ENCODE measurements around the gene EWSR1.

EWSR1 gene

DNA sequence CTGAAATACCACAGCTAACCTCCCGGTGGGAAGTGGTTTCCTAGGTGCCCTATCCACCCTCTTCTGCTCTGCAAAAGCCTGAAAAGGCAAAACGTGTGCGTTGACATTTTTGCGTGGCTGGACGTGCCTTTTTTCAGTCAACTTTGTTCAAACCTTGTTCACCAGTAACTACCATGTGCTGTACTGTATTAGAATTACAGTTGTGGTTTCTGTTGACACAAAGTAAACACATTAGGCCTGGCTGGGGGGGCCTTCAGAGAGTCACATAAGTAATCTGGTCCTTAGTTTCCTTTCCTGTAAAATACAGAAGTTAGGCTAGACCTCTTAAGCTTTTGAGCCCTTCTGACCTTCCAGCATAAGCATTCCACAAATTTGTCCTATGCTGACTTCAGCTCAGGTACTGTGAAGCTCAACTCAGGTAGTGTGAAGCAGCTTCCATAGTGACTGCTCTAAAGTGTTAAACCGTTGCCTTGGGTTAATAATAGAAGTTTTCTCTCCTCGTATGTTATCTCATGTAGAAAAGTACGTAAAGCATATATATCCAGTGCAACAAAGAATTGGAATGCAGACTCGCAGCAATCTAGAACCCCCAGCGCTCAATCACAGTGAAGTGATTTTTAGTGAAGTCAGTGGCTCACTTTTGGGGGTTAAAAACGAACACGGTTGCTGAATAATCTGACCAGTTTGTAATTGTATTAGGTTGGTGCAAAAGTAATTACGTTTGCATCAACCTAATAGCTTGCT lies 1.8 kb downstream of the EWSR1 start:
- no peak for DNase-seq (ENCODE audit: low spot score)

DNA sequence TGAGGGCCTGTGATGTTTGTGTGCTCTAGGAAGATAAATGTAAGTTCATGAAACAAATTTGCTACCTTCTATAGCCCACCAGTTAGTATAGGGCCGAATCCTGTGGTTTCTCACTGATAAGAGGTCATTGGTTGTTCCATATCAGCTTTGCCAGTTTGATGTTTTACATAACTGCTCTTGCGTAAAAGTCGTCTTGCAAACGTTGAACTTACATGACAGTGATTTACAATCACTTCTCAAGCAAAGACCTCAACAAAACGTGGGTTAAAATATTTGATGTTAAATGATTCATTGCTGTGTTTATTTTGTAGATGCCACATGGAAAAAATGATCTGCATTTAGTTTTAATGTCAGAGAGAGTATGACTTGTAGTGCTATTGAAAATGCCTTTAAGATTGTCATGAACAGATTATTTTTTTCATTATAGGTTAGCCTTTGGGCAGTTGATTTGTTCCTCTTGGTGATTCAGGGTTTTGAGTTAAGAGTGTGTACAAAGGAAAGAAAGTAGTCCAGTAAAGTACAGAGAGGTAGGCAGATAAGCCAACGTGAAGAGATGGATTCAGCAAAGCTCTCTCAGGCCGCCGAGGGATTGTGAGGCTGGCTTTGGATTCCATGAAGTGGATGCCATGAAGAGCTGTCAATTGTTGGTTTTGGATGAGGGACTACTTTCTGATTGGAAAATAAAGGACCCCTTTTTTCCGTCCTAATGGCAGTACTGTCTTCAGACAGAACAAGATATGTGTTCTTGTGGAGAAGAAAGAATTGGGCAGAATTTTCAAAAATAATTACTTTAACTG lies 2.6 kb downstream of the EWSR1 start:
- DNase-seq (ENCODE audit: low spot score): no peak

DNA sequence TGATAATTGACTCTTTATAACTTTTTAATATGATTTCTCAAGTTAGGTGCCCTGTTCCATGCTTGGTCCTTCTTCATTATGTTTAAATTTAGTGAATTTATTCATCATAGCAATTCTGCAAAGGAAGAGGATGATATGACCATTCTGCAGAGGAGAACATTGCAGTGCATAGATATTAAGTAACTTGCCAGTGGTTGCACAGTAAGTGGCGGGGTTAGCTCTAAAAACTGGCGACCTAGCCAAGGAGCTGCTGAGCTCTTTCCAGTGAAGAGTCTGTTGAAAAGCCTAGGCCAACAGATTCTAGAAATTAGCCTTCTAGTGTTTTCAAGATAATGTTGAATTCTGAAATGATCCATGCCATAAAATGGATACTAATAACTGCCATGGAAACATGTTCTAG lies 4.6 kb downstream of the EWSR1 start:
- DNase-seq (ENCODE audit: low spot score): no peak

DNA sequence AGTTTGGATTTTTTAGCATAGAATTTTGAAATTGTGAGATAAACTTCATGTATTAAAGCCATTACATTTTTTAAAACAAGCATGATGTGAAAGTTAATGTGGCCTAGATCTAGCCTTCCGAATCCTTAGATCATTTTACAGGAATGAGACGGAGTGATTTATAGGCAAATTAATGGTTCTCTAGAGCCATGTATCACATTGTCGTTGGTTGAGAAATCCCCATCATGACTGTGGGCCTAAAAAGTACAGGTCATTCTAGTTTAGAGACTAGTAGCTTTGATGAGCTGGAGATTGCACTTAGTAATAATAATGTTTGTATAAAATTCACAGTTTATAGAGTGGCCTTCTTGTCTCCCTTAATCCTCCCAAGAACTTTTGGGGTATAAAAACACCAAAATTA lies 7.1 kb downstream of the EWSR1 start:
- DNase-seq (ENCODE audit: low spot score): no peak

DNA sequence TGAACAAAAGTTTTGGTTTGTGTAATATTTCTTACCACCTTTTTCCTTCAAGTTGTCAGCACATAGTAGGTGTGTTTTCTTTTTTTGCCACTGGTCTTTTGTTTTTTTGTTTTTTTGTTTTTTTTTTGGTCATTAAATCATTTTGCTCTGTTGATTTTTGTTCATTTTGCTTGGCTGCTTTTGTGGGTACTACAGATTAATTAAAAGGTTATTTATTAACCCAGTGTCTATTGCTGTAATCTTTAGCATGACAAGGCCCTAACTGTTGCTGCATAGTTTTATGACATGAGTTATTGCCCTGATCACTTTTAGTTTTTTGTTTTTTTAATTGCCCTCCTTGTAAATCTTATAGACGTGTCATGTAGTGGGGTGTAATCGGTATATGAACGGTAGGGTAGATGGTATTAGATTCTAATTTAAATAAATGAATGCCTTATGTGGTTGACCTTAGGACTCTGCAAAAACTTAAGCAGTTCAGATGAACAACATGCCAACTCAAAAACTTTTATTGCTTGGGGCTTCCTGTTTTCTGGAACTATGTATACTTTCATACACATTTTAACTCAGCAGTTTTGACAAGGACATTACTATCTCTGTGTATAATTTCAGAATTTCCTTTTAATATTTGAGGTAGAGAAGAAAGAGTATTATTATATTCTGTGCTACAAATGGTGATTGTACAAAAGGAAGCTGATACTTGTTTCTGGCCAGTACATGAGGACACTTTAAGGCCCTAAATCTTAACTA lies 7.9 kb downstream of the EWSR1 start:
- peak; percentile 68 for DNase-seq (ENCODE audit: low spot score)

DNA sequence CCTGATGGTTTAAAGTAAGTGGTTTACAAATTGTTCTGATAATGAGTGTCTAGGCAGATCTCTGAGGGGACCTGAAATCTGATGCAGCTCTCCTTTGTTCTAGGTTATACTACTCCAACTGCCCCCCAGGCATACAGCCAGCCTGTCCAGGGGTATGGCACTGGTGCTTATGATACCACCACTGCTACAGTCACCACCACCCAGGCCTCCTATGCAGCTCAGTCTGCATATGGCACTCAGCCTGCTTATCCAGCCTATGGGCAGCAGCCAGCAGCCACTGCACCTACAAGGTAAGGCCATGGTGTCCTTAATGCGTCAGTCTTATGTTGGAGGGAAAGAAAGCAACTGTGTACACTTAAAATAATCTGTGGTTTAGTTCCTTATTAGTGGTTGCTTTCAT lies 9.9 kb downstream of the EWSR1 start:
- no peak for DNase-seq (ENCODE audit: low spot score)

DNA sequence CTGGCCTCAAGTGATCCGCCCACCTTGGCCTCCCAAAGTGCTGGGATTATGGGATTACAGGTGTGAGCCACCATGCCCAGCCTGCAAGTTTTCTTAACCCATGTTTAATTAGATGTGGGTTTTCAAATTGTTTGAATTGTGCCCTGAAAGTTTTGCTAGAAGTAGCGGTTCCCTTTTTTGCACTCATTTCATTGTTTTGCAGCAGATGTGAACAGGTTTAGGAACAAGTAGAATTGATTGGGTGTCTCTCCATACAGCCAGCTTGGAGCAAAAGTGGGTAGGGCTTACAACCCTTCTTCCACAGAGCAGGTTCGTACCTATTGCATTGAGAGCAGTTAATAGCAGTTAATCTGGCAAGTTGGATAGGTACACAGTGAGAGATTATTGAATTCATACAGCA lies 16.1 kb downstream of the EWSR1 start:
- DNase-seq (ENCODE audit: low spot score): no peak

DNA sequence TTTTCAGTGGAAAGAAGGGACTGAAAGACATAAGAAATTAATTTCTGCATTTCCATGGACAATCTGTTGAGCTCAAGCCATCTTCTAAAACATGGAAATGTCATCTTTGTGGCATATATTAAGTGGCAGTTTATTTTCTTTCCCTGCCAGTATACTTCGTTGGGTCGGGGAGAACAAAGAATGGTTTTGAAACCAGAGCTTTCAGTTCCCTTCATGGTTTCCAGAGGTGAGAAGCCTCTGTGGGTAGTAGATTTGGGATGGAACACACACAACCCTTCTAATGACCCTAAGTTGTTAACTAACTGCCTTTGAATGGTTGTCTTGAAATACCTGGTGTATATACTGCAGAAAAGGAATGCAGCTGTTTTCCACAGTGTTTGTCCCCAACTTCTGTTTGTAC lies 20.8 kb downstream of the EWSR1 start:
- DNase-seq (ENCODE audit: low spot score): no peak

DNA sequence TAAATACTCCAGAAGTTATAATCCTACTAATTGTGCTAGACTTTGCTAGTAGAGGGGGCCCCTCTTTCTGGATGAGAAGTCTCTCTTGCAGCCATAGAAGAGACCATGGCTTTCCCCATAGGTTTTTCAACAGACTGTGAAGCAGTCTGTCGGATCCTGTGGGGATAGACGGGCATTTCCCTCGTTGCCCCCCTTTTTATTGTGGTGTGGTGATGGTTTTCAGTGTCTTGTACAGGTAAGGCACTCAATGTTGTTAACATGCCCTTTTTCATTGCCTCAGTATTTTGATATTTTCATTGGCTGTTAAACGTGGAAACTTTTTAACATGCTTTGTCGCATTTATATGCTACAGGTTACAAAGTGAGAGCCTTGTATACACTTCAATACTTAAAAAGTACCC lies 22.0 kb downstream of the EWSR1 start:
- no peak for DNase-seq (ENCODE audit: low spot score)

DNA sequence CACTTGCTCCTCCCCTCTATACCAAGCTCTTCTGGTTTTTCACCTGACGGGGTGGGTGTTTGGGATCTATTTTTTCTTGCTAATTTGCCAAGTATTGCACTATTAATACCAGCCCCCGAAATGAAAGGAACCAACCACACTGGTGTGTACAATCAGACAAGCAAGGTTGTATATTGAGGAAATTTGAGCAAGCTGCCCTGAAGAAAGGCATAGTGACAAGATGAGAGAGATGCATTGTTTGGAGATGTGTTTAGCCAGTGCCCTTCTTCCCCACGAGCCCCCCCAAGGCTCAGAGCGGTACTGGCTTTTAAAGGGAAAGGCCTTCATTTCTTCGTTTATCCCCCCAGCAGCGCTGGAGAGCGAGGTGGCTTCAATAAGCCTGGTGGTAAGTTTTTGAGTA lies 23.1 kb downstream of the EWSR1 start:
- DNase-seq (ENCODE audit: low spot score): no peak

DNA sequence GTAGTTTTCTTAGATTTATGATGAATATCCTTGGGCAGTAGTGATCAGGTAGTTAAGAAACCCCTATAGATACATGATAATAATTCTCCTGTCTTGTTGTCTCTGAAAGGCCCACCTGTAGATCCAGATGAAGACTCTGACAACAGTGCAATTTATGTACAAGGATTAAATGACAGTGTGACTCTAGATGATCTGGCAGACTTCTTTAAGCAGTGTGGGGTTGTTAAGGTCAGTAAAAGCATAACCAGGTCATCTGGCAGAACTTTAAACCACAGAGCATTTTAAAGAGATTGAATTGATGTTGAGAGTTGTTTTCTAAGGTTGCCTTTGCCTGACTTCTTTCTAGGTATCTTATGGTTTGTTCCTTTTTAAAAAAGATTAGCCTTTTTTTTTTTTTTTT lies 24.3 kb downstream of the EWSR1 start:
- no peak for DNase-seq (ENCODE audit: low spot score)

DNA sequence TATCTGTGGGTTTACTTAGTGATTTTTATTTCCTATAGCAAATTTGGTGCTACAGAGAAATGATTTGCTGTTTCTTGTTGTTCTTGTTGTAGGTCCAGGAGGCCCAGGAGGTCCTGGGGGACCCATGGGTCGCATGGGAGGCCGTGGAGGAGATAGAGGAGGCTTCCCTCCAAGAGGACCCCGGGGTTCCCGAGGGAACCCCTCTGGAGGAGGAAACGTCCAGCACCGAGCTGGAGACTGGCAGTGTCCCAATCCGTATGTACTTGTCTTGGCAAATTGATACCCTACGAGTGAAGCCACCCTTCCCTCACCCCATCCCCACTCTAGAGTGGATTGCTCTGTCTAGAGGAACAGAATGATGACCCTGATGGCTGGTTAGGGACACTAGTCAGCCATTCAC lies 30.6 kb downstream of the EWSR1 start:
- DNase-seq (ENCODE audit: low spot score): no peak

DNA sequence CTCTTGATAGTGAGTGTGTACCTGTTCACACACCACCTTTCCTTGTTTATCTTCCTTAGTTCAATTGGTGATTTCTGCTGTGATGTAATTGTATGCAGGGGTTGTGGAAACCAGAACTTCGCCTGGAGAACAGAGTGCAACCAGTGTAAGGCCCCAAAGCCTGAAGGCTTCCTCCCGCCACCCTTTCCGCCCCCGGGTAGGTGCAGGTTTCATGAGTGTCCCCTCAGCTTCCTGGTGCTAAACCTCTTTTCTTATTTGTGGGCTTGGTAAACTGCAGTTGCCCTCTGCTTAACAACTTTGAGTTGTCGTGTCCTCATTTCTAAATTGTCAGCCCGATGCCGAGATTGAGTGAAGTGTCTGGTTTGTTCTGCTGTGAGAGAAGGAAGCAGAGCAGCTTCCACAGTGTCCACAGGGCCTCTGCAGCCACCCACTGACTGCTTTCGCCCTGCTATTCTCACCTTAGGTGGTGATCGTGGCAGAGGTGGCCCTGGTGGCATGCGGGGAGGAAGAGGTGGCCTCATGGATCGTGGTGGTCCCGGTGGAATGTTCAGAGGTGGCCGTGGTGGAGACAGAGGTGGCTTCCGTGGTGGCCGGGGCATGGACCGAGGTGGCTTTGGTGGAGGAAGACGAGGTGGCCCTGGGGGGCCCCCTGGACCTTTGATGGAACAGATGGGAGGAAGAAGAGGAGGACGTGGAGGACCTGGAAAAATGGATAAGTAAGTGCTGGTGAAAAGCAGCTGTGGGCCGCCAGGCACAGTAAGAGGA lies 31.2 kb downstream of the EWSR1 start:
- no peak for DNase-seq (ENCODE audit: low spot score)

DNA sequence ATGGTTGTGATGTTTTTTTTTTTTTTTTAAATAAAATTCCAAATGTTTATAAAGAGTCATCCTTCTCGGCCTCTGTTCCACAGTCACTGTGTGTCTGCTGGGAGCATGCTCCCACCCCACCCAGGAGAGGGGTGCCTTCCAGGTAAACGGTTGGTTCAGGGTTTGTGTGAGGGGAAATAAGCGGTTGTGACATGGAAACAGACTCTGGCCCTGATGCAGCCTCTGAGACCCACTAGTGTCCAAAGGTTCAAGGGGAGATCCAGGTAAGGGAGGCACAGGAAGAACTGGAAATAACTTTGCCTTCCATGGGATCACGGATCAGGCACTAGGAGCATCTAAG lies 32.4 kb downstream of the EWSR1 start:
- DNase-seq (ENCODE audit: low spot score): no peak

DNA sequence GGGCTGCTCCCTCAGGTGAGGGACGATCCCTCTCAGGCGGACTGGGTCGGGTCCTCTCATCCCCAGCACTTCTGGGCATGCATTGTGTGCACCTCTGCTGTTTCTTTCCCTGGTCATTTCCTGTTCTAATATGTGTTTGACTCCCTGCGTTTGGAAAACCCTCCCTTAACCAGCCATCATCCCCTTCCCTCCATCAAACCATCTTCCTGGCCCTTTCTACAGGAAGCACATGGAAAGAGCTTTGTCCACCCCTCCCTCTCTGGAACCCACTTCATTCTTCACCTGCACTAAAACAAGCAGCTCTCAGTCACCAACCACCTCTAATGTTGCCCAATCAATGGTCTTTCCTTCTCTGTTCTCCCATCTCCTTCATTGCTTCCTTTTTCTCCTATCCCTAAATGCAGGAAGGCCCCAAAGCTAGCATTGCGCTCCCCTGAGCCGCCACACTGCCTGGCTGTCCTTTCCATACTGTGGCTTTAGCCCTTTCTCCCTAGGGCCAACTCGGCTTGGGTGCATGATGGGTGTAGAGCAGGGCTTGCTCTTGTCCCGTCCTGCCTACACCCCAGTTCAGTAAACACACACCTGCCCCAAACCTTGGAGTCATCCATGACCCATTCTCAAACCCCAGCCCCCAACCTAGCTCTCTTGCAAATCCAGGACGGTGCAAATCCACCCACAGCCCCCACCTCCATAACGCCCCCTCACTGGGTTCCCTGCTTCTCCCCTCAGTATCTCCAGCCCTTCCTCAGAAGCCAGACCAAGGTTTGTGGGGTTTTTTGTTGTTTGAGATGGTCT lies 32.9 kb downstream of the EWSR1 start:
- DNase-seq (ENCODE audit: low spot score): no peak

DNA sequence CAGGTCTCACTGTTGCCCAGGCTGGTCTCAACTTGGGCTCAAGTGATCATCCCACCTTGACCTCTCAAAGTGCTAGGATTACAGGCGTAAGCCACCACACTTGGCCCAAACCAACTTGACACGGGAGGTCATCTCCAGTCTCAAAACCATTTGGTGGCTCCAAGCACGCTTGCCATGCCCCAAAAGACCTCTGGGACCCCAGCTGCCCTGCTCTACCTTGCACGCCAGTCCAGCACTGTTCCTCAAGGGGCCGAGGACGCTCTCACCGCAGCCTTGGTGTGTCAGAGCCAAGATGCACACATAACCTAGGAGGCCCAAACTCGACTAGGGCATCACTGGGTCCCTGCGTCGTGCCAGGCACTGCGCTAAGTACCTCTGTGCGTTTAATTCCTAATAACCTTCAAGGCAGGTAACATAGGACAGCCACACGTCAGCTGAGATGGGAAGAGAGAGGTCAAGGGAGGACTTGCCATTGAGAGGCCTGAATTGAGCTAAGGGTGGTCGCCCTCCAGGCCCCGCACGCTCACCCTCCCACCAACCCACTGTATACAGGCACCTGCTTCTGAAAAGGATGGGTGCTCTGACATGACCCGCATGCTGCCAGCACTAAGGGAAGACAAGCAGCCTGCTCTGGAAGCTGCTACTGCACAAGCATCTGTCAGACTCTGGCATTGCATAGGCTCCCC lies 33.8 kb downstream of the EWSR1 start:
- DNase-seq (ENCODE audit: low spot score): no peak

DNA sequence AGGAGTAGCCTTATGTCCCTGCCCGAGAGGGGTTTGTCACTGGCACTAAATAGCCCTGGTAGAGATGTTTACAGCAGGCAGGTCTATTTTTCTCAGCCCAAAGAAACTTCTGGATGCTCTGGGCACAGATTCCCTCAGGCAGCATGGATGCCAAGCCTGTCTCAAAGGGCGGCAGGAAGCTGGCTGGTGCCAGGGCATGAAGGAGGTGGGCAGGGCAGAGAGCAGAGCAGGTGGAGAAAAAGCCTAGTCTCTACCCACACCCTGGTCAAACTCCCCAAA lies 34.3 kb downstream of the EWSR1 start:
- no peak for DNase-seq (ENCODE audit: low spot score)

DNA sequence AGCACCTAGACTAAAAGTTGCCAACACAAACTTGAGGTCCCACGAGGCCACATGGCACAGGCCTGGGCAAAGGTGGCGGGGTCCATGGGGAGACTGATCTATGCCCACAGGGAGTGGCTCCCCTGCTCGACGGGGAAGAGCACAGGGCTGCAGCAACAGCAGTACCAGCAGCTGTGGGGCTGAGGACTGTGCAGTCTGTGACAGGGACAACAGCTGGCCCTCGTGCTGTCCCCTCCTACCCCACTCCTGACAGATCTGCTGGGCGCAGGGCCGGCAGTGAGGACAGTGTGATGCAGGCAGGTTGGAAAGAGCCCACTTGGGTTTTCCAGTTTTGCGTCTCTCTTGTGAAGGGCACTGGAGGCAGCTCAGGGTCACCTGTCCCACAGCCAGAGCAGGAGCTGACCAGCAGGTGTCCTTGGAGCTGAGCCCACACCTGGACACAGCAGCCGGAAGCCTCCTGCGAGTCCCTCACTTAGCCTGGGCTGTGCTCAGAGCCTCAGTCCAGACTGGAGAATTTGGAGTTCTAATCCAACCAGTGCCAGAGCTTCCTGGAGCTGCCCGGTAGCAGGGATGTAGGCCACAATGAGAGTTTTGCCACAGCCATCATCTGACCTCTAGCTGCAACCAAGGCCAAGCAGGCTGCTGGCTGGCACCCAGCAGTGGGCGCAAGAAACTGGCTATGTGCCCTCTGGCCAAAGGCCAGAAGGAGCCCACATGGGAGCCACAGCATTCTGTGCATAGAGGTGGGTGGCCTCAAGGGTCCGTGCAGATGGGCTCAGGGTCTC lies 34.8 kb downstream of the EWSR1 start:
- no peak for DNase-seq (ENCODE audit: low spot score)

DNA sequence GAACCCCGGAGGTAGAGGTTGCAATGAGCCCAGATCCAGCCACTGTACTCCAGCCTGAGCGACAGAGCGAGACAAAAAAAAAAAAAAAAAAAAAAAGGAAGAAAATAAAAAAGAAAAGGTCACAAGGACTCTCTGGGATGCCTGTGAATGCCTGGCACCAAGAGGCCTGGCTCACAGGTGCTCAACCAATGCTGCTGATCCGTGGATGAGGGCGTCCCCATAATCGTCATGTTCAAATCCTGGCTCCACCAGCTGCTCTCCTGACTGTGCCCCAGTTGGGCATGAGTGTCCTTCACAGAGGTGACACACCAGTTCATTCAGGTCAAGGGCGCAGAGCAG lies 37.7 kb downstream of the EWSR1 start:
- DNase-seq (ENCODE audit: low spot score): no peak

DNA sequence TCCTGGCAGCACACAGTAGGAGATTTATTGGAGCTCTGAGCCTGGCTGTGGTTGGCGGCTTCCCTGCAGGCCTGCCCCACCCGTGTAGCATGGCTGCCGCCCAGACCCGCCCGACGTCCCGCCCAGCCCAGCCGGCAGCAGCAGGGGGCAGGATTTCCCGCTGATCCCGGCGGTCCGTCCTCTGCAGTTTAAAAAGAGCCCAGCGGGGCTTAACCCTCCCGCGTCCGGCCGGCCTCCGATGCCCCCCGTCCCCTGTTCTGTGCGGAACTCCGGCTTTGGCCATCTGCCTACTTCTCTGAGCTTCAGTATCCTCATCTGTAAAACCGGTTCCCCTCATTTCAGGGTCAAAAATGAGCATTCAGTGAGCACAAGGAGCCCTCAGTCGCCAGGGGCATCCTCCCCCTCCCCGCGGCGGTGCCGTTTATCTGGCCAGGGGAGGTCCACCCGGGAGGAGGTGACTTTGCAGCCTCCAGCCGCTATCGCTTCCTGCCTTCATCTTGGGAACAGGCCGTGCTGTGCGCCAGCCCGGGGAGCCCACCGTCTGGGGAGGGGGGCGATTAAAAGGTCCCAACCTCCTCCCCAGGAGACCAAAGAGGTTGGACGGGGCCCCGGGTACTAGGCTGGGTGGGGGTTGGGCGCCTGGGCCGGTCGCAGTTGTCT lies 38.2 kb downstream of the EWSR1 start, which contains the start of gene GAS2L1:
GAS2L1 (plus strand) TSS at position 476 of the 660 bp plus-strand sequence. CDS start 1,456 bp downstream, outside the sequence.
- peak; percentile 84 for DNase-seq (ENCODE audit: low spot score)

Measured in LoVo (cell line).